ENCODE data around the gene TERB2.
"Not testable (repeated sequence)": the region's sequence is repeated elsewhere in the genome, so short reads cannot be mapped to it uniquely, and the experiment has no call there.

The TERB2 gene, protein sequence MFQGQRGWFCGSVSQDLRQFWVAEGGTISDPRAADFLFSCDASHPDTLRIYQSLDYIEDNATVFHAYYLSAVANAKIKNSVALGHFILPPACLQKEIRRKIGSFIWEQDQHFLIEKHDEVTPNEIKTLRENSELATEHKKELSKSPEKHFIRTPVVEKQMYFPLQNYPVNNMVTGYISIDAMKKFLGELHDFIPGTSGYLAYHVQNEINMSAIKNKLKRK

DNA sequence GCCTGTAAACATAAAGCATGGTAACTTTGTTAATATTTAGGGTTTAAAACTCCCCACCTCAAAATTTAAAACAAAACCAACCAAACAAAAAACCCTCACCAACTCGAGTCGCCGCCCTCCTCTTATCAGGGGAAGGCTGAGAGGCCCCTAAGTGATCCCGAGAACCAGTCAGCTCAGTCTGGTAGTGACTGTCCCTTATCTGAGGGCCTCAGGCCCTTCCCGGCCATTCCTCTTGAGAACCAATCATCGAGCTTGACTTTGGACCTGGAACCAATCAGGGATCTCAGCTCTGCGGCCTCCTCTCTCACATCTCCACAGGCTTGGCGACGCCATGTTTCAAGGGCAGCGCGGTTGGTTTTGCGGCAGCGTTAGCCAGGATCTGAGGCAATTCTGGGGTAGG lies at the start of gene TERB2:
TSS of gene TERB2 (plus strand) at position 300 of the 400 bp plus-strand sequence. CDS start at position 332, 32 bp downstream.
- TF ChIP-seq, protein P1, sequence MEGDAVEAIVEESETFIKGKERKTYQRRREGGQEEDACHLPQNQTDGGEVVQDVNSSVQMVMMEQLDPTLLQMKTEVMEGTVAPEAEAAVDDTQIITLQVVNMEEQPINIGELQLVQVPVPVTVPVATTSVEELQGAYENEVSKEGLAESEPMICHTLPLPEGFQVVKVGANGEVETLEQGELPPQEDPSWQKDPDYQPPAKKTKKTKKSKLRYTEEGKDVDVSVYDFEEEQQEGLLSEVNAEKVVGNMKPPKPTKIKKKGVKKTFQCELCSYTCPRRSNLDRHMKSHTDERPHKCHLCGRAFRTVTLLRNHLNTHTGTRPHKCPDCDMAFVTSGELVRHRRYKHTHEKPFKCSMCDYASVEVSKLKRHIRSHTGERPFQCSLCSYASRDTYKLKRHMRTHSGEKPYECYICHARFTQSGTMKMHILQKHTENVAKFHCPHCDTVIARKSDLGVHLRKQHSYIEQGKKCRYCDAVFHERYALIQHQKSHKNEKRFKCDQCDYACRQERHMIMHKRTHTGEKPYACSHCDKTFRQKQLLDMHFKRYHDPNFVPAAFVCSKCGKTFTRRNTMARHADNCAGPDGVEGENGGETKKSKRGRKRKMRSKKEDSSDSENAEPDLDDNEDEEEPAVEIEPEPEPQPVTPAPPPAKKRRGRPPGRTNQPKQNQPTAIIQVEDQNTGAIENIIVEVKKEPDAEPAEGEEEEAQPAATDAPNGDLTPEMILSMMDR (IDR thresholded peaks at IDR 0.05; ENCODE audit: extremely low read depth, missing control alignments) = no peak
- no peak for DNase-seq (ENCODE audit: low spot score)

DNA sequence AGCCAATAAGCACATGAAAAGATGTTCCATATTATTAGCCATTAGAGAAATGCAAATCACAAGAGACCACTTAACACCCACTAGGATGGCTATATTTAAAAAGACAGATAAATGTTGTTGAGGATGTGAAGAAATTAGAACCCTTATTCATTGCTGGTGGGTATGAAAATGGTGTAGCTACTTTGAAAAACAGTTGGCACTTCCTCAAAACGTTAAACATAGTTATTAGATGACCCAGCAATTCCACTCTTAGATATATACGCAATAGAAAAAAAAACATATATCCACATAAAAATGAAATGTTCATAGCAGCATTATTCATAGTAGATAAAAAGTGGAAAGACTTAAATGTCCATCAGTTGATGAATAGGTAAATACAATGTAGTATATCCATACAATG lies 47.1 kb upstream of the TERB2 start:
- no peak for DNase-seq (ENCODE audit: low spot score)
- TF ChIP-seq, protein P1 (IDR thresholded peaks at IDR 0.05; ENCODE audit: extremely low read depth, missing control alignments) = no peak

DNA sequence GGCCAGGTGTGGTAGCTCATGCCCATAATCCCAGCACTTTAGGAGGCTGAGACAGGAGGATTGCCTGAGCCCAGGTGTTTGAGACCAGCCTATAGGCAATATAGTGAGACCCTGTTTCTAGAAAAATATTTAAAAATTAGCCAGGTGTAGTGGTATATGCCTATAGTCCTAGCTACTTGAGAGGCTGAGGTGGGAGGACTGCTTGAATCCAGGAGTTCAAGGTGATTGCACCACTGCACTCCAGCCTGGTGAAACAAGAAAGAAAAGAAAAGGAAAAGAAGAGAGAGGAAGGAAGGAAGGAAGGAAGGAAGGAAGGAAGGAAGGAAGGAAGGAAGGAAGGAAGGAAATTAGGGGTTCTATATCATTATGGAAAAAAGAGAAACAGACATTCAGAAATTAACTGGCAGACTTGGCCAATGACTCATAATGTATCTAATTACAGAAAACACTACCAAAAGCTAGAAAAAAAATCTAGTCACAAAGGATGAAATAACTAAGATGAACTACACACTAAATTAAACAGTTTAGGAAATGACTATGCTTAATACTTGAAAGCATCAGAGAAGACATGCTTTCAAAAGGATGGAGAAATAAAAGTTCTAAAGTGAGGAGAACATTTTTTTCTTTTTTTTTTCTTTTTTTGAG lies 45.4 kb upstream of the TERB2 start:
- no peak for DNase-seq (ENCODE audit: low spot score)
- TF ChIP-seq, protein P1 (IDR thresholded peaks at IDR 0.05; ENCODE audit: extremely low read depth, missing control alignments) = no peak

DNA sequence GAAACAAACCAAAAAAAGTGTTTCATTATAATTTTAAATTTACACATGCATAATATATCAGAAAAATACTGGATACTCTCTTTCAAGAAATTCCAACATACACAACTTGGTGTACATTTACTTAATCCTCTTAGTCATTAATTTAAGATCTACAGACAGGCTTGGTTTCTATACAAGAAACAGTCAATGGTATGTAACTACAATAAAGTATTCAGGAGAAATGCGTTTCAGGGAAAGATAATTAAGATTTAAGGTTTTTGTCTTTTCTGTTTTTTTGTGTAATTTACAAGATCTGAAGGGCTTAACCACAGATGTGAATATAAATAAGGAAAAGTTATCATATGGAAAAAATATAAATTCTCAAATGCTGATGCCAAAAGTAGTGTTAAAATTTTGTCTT lies 44.3 kb upstream of the TERB2 start:
- DNase-seq (ENCODE audit: low spot score) = not testable (repeated sequence)

DNA sequence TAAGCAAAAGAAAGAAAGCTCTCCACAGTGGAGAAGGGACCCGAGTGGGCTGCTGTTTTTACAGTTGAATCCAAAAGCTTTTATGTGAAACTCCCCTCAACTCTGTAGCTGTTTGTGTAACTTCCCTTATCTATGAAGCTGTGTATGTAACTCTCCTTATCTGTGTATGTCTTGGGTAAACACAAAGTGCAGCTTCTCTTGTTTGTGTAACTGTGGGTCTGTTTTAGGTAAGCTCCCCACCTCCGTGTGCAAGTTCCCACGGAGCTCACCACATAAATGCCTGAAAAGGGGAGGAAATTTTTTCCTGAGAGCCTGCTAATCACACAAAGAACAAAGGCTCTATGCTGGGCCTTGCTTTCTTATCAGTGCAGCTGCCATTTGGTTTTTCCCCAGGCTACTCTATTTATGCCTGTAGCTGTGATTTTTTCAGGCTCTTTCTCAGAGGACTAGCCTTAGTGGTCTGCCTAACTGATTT lies 43.5 kb upstream of the TERB2 start:
- DNase-seq (ENCODE audit: low spot score) = not testable (repeated sequence)

DNA sequence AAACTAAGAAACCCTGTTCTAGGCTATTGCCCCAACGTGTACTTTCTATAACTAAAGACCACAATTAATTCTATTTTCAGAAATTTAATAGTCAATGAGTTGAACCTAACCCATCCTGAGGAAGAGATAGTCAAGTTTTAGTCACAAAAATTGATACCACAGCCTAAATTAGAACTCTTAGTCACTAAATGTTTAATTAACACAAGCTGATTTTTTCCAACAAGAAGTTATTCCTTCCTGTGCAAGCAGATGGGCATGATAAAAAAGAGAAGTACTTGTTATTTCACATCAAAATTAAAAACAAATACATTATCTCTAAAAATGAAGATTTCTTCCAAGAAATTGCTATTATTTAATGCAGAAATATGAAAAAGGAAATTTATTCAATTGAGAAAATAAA lies 38.4 kb upstream of the TERB2 start:
- no peak for DNase-seq (ENCODE audit: low spot score)
- TF ChIP-seq, protein P1 (IDR thresholded peaks at IDR 0.05; ENCODE audit: extremely low read depth, missing control alignments) = no peak

DNA sequence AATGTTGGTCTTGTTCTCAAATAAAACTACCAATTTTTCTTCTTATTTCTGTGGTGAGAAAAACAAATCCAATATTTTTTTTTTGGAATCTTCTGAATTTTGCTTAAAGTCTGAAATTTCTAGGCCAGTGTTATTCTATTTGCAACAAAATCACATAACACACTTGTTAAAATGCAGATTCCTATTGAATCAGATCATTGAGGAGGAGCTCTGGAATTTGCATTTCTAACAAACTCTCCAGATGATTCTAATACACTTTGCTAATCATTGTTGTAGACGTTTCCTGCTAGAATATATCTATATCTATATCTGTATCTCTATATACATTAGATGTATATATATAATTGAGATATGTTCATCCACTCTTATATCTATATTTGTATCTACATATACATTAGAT lies 27.8 kb upstream of the TERB2 start:
- DNase-seq (ENCODE audit: low spot score) = not testable (repeated sequence)

DNA sequence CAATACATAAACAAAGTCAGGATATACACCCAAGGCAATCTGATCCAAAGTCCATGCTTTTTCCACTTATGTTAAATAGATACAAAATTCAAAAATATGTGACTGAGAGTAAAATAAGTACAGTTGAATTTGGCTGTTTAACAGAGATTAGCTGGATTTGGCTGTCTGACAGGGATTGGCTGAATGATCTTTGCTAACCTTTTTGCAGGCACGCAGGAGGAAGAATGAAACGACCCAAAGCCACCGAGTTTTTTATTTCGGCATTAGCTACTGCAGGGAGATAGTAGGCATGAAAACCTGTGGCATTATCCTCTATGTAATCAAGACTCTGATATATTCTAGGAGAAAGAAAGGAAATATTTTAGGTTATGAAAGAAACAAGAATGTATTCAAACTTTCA lies 26.2 kb upstream of the TERB2 start:
- DNase-seq (ENCODE audit: low spot score) = not testable (repeated sequence)

DNA sequence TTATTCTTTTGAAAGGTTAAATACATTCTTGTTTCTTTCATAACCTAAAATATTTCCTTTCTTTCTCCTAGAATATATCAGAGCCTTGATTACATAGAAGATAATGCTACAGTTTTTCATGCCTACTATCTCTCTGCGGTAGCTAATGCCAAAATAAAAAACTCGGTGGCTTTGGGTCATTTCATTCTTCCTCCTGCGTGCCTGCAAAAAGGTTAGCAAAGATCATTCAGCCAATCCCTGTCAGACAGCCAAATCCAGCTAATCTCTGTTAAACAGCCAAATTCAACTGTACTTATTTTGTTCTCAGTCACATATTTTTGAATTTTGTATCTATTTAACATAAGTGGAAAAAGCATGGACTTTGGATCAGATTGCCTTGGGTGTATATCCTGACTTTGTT lies 1.8 kb downstream of the TERB2 start:
- not testable (repeated sequence) for DNase-seq (ENCODE audit: low spot score)

DNA sequence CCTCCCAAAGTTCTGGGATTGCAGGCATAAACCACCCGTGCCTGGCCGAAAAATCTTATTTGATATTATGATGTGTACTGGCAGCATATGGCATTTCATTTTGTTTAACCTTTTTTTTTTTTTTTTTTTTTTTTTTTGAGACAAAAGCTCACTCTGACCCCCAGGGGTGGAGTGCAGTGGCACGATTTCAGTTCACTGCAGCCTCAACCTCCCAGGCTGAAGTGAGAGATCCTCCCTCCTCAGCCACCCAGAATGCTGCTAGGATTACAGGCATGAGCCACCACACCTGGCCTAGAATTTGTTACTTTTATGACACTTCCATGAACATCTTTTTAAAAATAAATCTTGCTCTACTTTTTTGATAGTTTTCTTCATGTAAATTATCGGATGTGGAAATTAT lies 12.0 kb downstream of the TERB2 start:
- TF ChIP-seq, protein P1 (IDR thresholded peaks at IDR 0.05; ENCODE audit: extremely low read depth, missing control alignments) = no peak
- DNase-seq (ENCODE audit: low spot score) = no peak
